Measurements from ENCODE around the gene COMMD2.

Gene COMMD2

GRCh38 chr3:149702691-149703441, 49.4 kb downstream of the COMMD2 start:
- no peak for DNase-seq

- DNase-seq = peak; percentile 3
Measured at GRCh38 chr3:149701977-149702350, 50.3 kb downstream of the COMMD2 start.

GRCh38 chr3:149701206-149701976, 50.9 kb downstream of the COMMD2 start:
- DNase-seq = peak; percentile 27

Data from CD4-positive, alpha-beta T cell treated with Interleukin-12 subunit alpha and Interleukin-12 subunit beta, for 1 hour (primary cell).